ENCODE measurements around the gene ITIH3. TPM values are rescaled to one million over a fixed set of nuclear protein-coding genes. Genes with fewer than 3 reads are reported as not detected.

The ITIH3 gene
- total and polyA plus RNA-seq, 2 of the 8 experiments (the other 6 are each of a cell fraction or from before 2014, with no cell fraction given): not detected

DNA sequence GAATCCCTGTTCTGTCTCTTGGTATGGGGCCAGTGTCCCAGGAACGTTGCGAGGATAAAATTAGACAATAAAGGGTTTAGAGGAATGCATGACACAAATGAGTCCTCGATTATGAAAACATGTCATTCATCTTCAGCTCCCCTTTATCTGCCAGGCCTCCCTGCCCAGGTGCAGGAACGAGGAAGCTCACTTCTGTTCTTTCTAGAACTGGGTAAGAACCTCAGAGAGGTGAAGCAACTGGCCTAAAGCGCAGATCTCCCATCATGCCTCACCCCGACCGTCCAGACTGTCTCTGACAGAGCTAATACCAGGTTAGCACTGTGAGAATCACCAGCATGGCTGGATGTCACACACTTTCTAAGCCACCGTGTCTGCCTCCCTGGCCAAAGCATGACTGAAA is 18.7 kb upstream of the ITIH3 start:
- Histone ChIP-seq H4K91ac (replicated peaks; ENCODE audit: insufficient read length, low read length) (no peak overlapping the region), H2BK120ac (replicated peaks; ENCODE audit: low read depth, low read length) (no peak overlapping the region), H4K8ac (ENCODE audit: extremely low read depth, insufficient read depth, low read length) (no peak overlapping the region; the same call in 1 of the 2 replicates), H4K5ac (ENCODE audit: insufficient read length, low read depth, low read length) (no peak overlapping the region), H2AK5ac (ENCODE audit: low read depth, low read length) (no peak overlapping the region), H3K18ac (ENCODE audit: extremely low read depth, low read length) (no peak overlapping the region), H3K14ac (ENCODE audit: insufficient read length) (no peak overlapping the region), H3K4me2 (ENCODE audit: insufficient read depth in 1 of 2, low read depth in 2 of 2, low read length in 2 of 2) (no peak overlapping the region), H2BK5ac (ENCODE audit: low read depth, low read length) (no peak overlapping the region), H3K9me3 (ENCODE audit: insufficient read depth in 2 of 2, low read depth in 1 of 2, low read length in 1 of 2) (no peaks in the 10 kb centered on the region), H4K20me1 (replicated peaks in 1 of 2; ENCODE audit: control insufficient read depth in 1 of 2, insufficient read depth in 2 of 2, low read length in 2 of 2) (no peaks in the 10 kb centered on the region), H3K56ac (replicated peaks; ENCODE audit: insufficient read length, low read depth, low read length) (no peak overlapping the region), H2BK20ac (ENCODE audit: low read length) (no peak overlapping the region), H2BK15ac (ENCODE audit: low read length) (no peak overlapping the region), H3K27me3 (replicated peaks in 1 of 4; ENCODE audit: control insufficient read depth in 3 of 4, extremely low read depth in 1 of 4, insufficient read depth in 3 of 4, low read length in 3 of 4) (no peaks in the 10 kb centered on the region; a peak in 1 of 7 replicates), H3K4ac (replicated peaks; ENCODE audit: insufficient read length, low read depth, low read length) (no peak overlapping the region), H2BK12ac (ENCODE audit: low read depth, low read length) (no peak overlapping the region), H3K23me2 (ENCODE audit: low read depth, low read length) (peaks cover 4% of the 10 kb centered on the region), H3K4me1 (replicated peaks in 1 of 4; ENCODE audit: control insufficient read depth in 3 of 4, insufficient read depth in 4 of 4, low read length in 3 of 4) (no peaks in the 10 kb centered on the region), H3K79me1 (ENCODE audit: low read depth, low read length) (no peaks in the 10 kb centered on the region), H3K4me3 (ENCODE audit: extremely low read depth in 1 of 4, insufficient read depth in 2 of 4, low read depth in 3 of 4, low read length in 4 of 4) (no peak overlapping the region), H3K36me3 (ENCODE audit: control insufficient read depth in 2 of 4, insufficient read depth in 4 of 4, low read length in 3 of 4) (no peaks in the 10 kb centered on the region), H2AFZ (ENCODE audit: low read length) (0 out of 2 replicates have a peak overlapping the region, but pooled peaks have one; percentile 10), H3K27ac (ENCODE audit: low read depth, low read length) (no peak overlapping the region), H3K23ac (ENCODE audit: insufficient read length) (no peak overlapping the region), H3K9ac (replicated peaks in 1 of 4; ENCODE audit: extremely low read depth in 1 of 4, low read depth in 3 of 4, low read length in 3 of 4) (0 out of 7 replicates have a peak overlapping the region, but pooled peaks of 1 of the 4 experiments have one; percentile 15), H3K79me2 (ENCODE audit: control insufficient read depth in 1 of 2, insufficient read depth in 2 of 2, low read length in 2 of 2) (no peaks in the 10 kb centered on the region)
- 79% methylated on average over 8 of the region's 8 CpGs; no CpG with 5 or more reads in 1 of the 2 experiments for WGBS, 2 experiments (ENCODE audit: extremely low coverage in 1 of 2, insufficient coverage in 1 of 2, insufficient read length in 1 of 2, insufficient replicate concordance in 2 of 2, low coverage in 1 of 2, low lambda C conversion rate in 2 of 2, missing lambda C conversion rate in 1 of 2)
- FAIRE-seq (no peak), DNase-seq (ENCODE audit: low read depth in 1 of 2, low spot score in 2 of 2) (no peak)
- ChIA-PET POLR2A (ENCODE audit: partially characterized antibody) (no interaction called here), CTCF (ENCODE audit: partially characterized antibody) (interaction anchor here (0.7 to 2.8 kb wide), 5 partner anchors 9 to 212 kb away, joined by 3 to 11 read pairs (median 3); no protein-coding TSS in a partner anchor)
- TF ChIP-seq SIRT6 (IDR thresholded peaks at IDR 0.05; ENCODE audit: low read length) (no peak), CHD2 (IDR thresholded peaks at IDR 0.05; ENCODE audit: low read length) (no peak), TAF7 (optimal IDR thresholded peaks at IDR 0.05; ENCODE audit: borderline replicate concordance, low read depth, low read length) (no peak), RXRA (IDR thresholded peaks at IDR 0.05; ENCODE audit: insufficient read depth, low read depth, low read length) (no peak), EP300 (IDR thresholded peaks at IDR 0.05; ENCODE audit: borderline replicate concordance in 1 of 2, low read depth in 2 of 2, low read length in 2 of 2) (no peak), TAF1 (IDR thresholded peaks at IDR 0.05; ENCODE audit: low read depth, low read length) (no peak), HDAC6 (IDR thresholded peaks at IDR 0.05; ENCODE audit: low read depth, low read length) (no peak), RAD21 (IDR thresholded peaks at IDR 0.05 in 1 of 2, conservative IDR thresholded peaks at IDR 0.05 in 1 of 2; ENCODE audit: low read depth in 2 of 2, low read length in 2 of 2) (no peak), RNF2 (IDR thresholded peaks at IDR 0.05; ENCODE audit: borderline replicate concordance, low read depth, low read length, missing control alignments, poor library complexity, severe bottlenecking) (no peak), HDAC2 (IDR thresholded peaks at IDR 0.05; ENCODE audit: borderline replicate concordance in 1 of 2, low read depth in 2 of 2, low read length in 2 of 2) (no peak), BCL11A (IDR thresholded peaks at IDR 0.05; ENCODE audit: low read depth in 2 of 2, low read length in 2 of 2) (no peak)
- TF ChIP-seq, protein P1, sequence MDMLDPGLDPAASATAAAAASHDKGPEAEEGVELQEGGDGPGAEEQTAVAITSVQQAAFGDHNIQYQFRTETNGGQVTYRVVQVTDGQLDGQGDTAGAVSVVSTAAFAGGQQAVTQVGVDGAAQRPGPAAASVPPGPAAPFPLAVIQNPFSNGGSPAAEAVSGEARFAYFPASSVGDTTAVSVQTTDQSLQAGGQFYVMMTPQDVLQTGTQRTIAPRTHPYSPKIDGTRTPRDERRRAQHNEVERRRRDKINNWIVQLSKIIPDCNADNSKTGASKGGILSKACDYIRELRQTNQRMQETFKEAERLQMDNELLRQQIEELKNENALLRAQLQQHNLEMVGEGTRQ (IDR thresholded peaks at IDR 0.05; ENCODE audit: low read length): no peak
